Activated CD4-positive, CD25-positive, alpha-beta regulatory T cell treated with anti-CD3 and anti-CD28 coated beads, Interleukin-2, amount 50 U/mL, for 24 hours (primary cell): Measurements from ENCODE around the gene KMT5C.

Experiments used
- ATAC-seq, 2 donors: fragments of 150-1000 bp; cut with Tn5 transposase; one replicate each; pipeline ENCODE4 v1.10.0; 2021; ENCODE audit warnings: mild to moderate bottlenecking in 1 of 2, moderate library complexity in 1 of 2

KMT5C gene

GRCh38 chr19:55369653-55370304 is 30.1 kb downstream of the KMT5C start:
- peak; percentile 42 to 60 for ATAC-seq

- no peak for ATAC-seq
Observed at GRCh38 chr19:55370305-55370988, 30.8 kb downstream of the KMT5C start, which contains the start of gene IL11. IL11 (minus strand) TSS chr19:55370463; CDS start chr19:55370310, 153 bp downstream.

- peak; percentile 26 to 28 for ATAC-seq
Observed at GRCh38 chr19:55372316-55373081, 32.8 kb downstream of the KMT5C start.

- no peak for ATAC-seq
Observed at GRCh38 chr19:55373306-55373992, 33.8 kb downstream of the KMT5C start.

GRCh38 chr19:55373993-55374757 is 34.5 kb downstream of the KMT5C start:
- no peak for ATAC-seq

GRCh38 chr19:55376241-55376933 is 36.7 kb downstream of the KMT5C start, which contains the start of gene TMEM190:
TMEM190 (plus strand) TSS chr19:55376826; CDS start chr19:55376854, 28 bp downstream.
- no peak for ATAC-seq

- no peak for ATAC-seq
Observed at GRCh38 chr19:55377356-55378131, 37.9 kb downstream of the KMT5C start.

- ATAC-seq = no peak
Observed at GRCh38 chr19:55379174-55379573, 39.5 kb downstream of the KMT5C start.

GRCh38 chr19:55382013-55382412 is 42.3 kb downstream of the KMT5C start:
- ATAC-seq = no peak

GRCh38 chr19:55382522-55383054 is 42.9 kb downstream of the KMT5C start:
- no peak for ATAC-seq

- peak; percentile 2 to 8 for ATAC-seq
Observed at GRCh38 chr19:55383279-55384130, 43.8 kb downstream of the KMT5C start.

- no peak for ATAC-seq
Observed at GRCh38 chr19:55384131-55384919, 44.6 kb downstream of the KMT5C start, which contains the start of gene TMEM238. TMEM238 (minus strand) TSS chr19:55384292; CDS start chr19:55384259, 33 bp downstream.

GRCh38 chr19:55384920-55385723 is 45.4 kb downstream of the KMT5C start:
- peak; percentile 79 for ATAC-seq

- peak; percentile 78 to 79 for ATAC-seq
Observed at GRCh38 chr19:55385724-55386492, 46.2 kb downstream of the KMT5C start, which contains the start of gene RPL28. RPL28 (plus strand) TSS chr19:55385932; CDS start chr19:55386358, 426 bp downstream.

GRCh38 chr19:55386493-55386971 is 46.9 kb downstream of the KMT5C start:
- no peak for ATAC-seq
